Measurements from ENCODE around the gene SP9. TPM values are rescaled to one million over a fixed set of nuclear protein-coding genes. Genes with fewer than 3 reads are reported as not detected.

Gene SP9
- polyA plus RNA-seq (2013, experiment 1 of 2), result 0.11 TPM
- polyA plus RNA-seq (2013, experiment 2 of 2), result 0.10 TPM

GRCh38 chr2:174334781-174335251 lies at the start of gene SP9:
SP9 (plus strand) TSS chr2:174334954; CDS start chr2:174335093, 139 bp downstream.
- peak within 1 kb of the TSS; percentile 74 to 76 for H3K4me3 ChIP-seq (ENCODE audit: low read length in 2 of 2)
- peaks cover 0 to 3% of the 10 kb centered on the region in 2 donors for H3K9me3 ChIP-seq (replicated peaks in 1 of 2; ENCODE audit: control insufficient read depth in 2 of 2, insufficient read depth in 1 of 2, low read depth in 1 of 2, low read length in 2 of 2)
- H3K36me3 ChIP-seq (replicated peaks in 1 of 2; ENCODE audit: control insufficient read depth in 2 of 2, insufficient read depth in 2 of 2, low read length in 2 of 2), result peaks cover 0 to 12% of the 10 kb centered on the region in 2 donors
- H3K79me1 ChIP-seq (ENCODE audit: low read depth, low read length), result no peaks in the 10 kb centered on the region
- H3K23ac ChIP-seq (ENCODE audit: low read depth, low read length, poor library complexity), result peak within 1 kb of the TSS; percentile 80
- peak within 1 kb of the TSS; percentile 39 for H2BK5ac ChIP-seq (ENCODE audit: low read length)
- no peak within 1 kb of the TSS for H2BK120ac ChIP-seq (ENCODE audit: low read depth, low read length)
- H3K9ac ChIP-seq (ENCODE audit: low read depth, low read length, poor library complexity), result no peak within 1 kb of the TSS
- H3K4me1 ChIP-seq (ENCODE audit: control insufficient read depth in 2 of 2, insufficient read depth in 1 of 2, low read depth in 1 of 2, low read length in 2 of 2), result peaks cover 21 to 22% of the 10 kb centered on the region in 2 donors
- peak; percentile 74 for DNase-seq (ENCODE audit: low spot score)
- no peak within 1 kb of the TSS for H3K27ac ChIP-seq (replicated peaks; ENCODE audit: low read length)
- H4K8ac ChIP-seq (ENCODE audit: low read depth, low read length), result no peak within 1 kb of the TSS
- H3K4me2 ChIP-seq (ENCODE audit: insufficient read depth, low read length, poor library complexity, severe bottlenecking), result peak within 1 kb of the TSS; percentile 91
- peak within 1 kb of the TSS; percentile 88 for H2AFZ ChIP-seq (ENCODE audit: low read length)
- no CpG with 5 or more reads among the region's 44 CpGs for WGBS, 2 donors (ENCODE audit: extremely low coverage in 2 of 2, insufficient read length in 2 of 2, insufficient replicate concordance in 1 of 2)
- peak within 1 kb of the TSS; percentile 94 for H3K18ac ChIP-seq (ENCODE audit: low read length)
- no peak within 1 kb of the TSS for H2BK12ac ChIP-seq (ENCODE audit: low read length)
- no peak within 1 kb of the TSS for H2AK5ac ChIP-seq (ENCODE audit: low read depth, low read length)
- peak within 1 kb of the TSS; percentile 7 for H2BK15ac ChIP-seq (ENCODE audit: low read length)
- no peak within 1 kb of the TSS for H3K14ac ChIP-seq (ENCODE audit: low read length)
- peaks cover 31 to 80% (median 64%) of the 10 kb centered on the region in 3 experiments for H3K27me3 ChIP-seq (ENCODE audit: control insufficient read depth in 3 of 3, insufficient read depth in 3 of 3, low read depth in 1 of 3, low read length in 3 of 3)
- H3K4ac ChIP-seq (ENCODE audit: low read length), result no peak within 1 kb of the TSS
- no peak within 1 kb of the TSS for H4K91ac ChIP-seq (ENCODE audit: low read depth, low read length, poor library complexity)

GRCh38 chr2:174286172-174286571 lies 48.6 kb upstream of the SP9 start:
- no peak overlapping the region for H3K18ac ChIP-seq (ENCODE audit: low read length)
- H4K8ac ChIP-seq (ENCODE audit: low read depth, low read length), result no peak overlapping the region
- no peak overlapping the region for H3K9ac ChIP-seq (ENCODE audit: low read depth, low read length, poor library complexity)
- no peak overlapping the region for H2BK12ac ChIP-seq (ENCODE audit: low read length)
- no peak overlapping the region for H2BK5ac ChIP-seq (ENCODE audit: low read length)
- H4K91ac ChIP-seq (ENCODE audit: low read depth, low read length, poor library complexity), result no peak overlapping the region
- H3K23ac ChIP-seq (ENCODE audit: low read depth, low read length, poor library complexity), result no peak overlapping the region
- no peak overlapping the region for H2AK5ac ChIP-seq (ENCODE audit: low read depth, low read length)
- no peak overlapping the region for H3K4me2 ChIP-seq (ENCODE audit: insufficient read depth, low read length, poor library complexity, severe bottlenecking)
- H3K4me1 ChIP-seq (ENCODE audit: control insufficient read depth in 2 of 2, insufficient read depth in 1 of 2, low read depth in 1 of 2, low read length in 2 of 2), result peaks cover 0 to 4% of the 10 kb centered on the region in 2 donors
- no peak overlapping the region for H3K27ac ChIP-seq (replicated peaks; ENCODE audit: low read length)
- no peak for DNase-seq (ENCODE audit: low spot score)
- H3K4me3 ChIP-seq (ENCODE audit: low read length in 2 of 2), result no peak overlapping the region
- no peak overlapping the region for H2BK120ac ChIP-seq (ENCODE audit: low read depth, low read length)
- H3K4ac ChIP-seq (ENCODE audit: low read length), result peak overlapping the region; percentile 89
- no CpG with 5 or more reads among the region's 2 CpGs for WGBS, 2 donors (ENCODE audit: extremely low coverage in 2 of 2, insufficient read length in 2 of 2, insufficient replicate concordance in 1 of 2)
- no peak overlapping the region for H2BK15ac ChIP-seq (ENCODE audit: low read length)
- no peaks in the 10 kb centered on the region for H3K27me3 ChIP-seq (ENCODE audit: control insufficient read depth in 3 of 3, insufficient read depth in 3 of 3, low read depth in 1 of 3, low read length in 3 of 3)
- H3K9me3 ChIP-seq (replicated peaks in 1 of 2; ENCODE audit: control insufficient read depth in 2 of 2, insufficient read depth in 1 of 2, low read depth in 1 of 2, low read length in 2 of 2), result peaks cover 0 to 3% of the 10 kb centered on the region in 2 donors
- no peaks in the 10 kb centered on the region for H3K36me3 ChIP-seq (replicated peaks in 1 of 2; ENCODE audit: control insufficient read depth in 2 of 2, insufficient read depth in 2 of 2, low read length in 2 of 2)
- H3K79me1 ChIP-seq (ENCODE audit: low read depth, low read length), result no peaks in the 10 kb centered on the region
- no peak overlapping the region for H2AFZ ChIP-seq (ENCODE audit: low read length)
- H3K14ac ChIP-seq (ENCODE audit: low read length), result no peak overlapping the region

GRCh38 chr2:174292908-174293307 lies 41.8 kb upstream of the SP9 start:
- H2AFZ ChIP-seq (ENCODE audit: low read length), result no peak overlapping the region
- no peak overlapping the region for H2BK12ac ChIP-seq (ENCODE audit: low read length)
- no peak overlapping the region for H3K4me2 ChIP-seq (ENCODE audit: insufficient read depth, low read length, poor library complexity, severe bottlenecking)
- no peak overlapping the region for H3K23ac ChIP-seq (ENCODE audit: low read depth, low read length, poor library complexity)
- H3K9me3 ChIP-seq (replicated peaks in 1 of 2; ENCODE audit: control insufficient read depth in 2 of 2, insufficient read depth in 1 of 2, low read depth in 1 of 2, low read length in 2 of 2), result peaks cover 0 to 3% of the 10 kb centered on the region in 2 donors
- no peak overlapping the region for H2AK5ac ChIP-seq (ENCODE audit: low read depth, low read length)
- H2BK5ac ChIP-seq (ENCODE audit: low read length), result no peak overlapping the region
- H2BK15ac ChIP-seq (ENCODE audit: low read length), result no peak overlapping the region
- no peak overlapping the region for H3K9ac ChIP-seq (ENCODE audit: low read depth, low read length, poor library complexity)
- H3K14ac ChIP-seq (ENCODE audit: low read length), result no peak overlapping the region
- no peak overlapping the region for H4K91ac ChIP-seq (ENCODE audit: low read depth, low read length, poor library complexity)
- no peak overlapping the region for H3K4me3 ChIP-seq (ENCODE audit: low read length in 2 of 2)
- no peak overlapping the region for H4K8ac ChIP-seq (ENCODE audit: low read depth, low read length)
- no CpG with 5 or more reads among the region's 1 CpG for WGBS, 2 donors (ENCODE audit: extremely low coverage in 2 of 2, insufficient read length in 2 of 2, insufficient replicate concordance in 1 of 2)
- no peaks in the 10 kb centered on the region for H3K27me3 ChIP-seq (ENCODE audit: control insufficient read depth in 3 of 3, insufficient read depth in 3 of 3, low read depth in 1 of 3, low read length in 3 of 3)
- no peak for DNase-seq (ENCODE audit: low spot score)
- no peak overlapping the region for H3K27ac ChIP-seq (replicated peaks; ENCODE audit: low read length)
- H2BK120ac ChIP-seq (ENCODE audit: low read depth, low read length), result no peak overlapping the region
- H3K4ac ChIP-seq (ENCODE audit: low read length), result no peak overlapping the region
- H3K36me3 ChIP-seq (replicated peaks in 1 of 2; ENCODE audit: control insufficient read depth in 2 of 2, insufficient read depth in 2 of 2, low read length in 2 of 2), result no peaks in the 10 kb centered on the region
- H3K79me1 ChIP-seq (ENCODE audit: low read depth, low read length), result no peaks in the 10 kb centered on the region
- no peak overlapping the region for H3K18ac ChIP-seq (ENCODE audit: low read length)
- H3K4me1 ChIP-seq (ENCODE audit: control insufficient read depth in 2 of 2, insufficient read depth in 1 of 2, low read depth in 1 of 2, low read length in 2 of 2), result no peaks in the 10 kb centered on the region

GRCh38 chr2:174300114-174300513 lies 34.6 kb upstream of the SP9 start:
- H2BK120ac ChIP-seq (ENCODE audit: low read depth, low read length), result no peak overlapping the region
- no peak overlapping the region for H3K23ac ChIP-seq (ENCODE audit: low read depth, low read length, poor library complexity)
- H3K27me3 ChIP-seq (ENCODE audit: control insufficient read depth in 3 of 3, insufficient read depth in 3 of 3, low read depth in 1 of 3, low read length in 3 of 3), result peaks cover 0 to 9% (median 0%) of the 10 kb centered on the region in 3 experiments
- H4K8ac ChIP-seq (ENCODE audit: low read depth, low read length), result no peak overlapping the region
- H3K9ac ChIP-seq (ENCODE audit: low read depth, low read length, poor library complexity), result no peak overlapping the region
- H2AFZ ChIP-seq (ENCODE audit: low read length), result no peak overlapping the region
- no CpG with 5 or more reads among the region's 3 CpGs for WGBS, 2 donors (ENCODE audit: extremely low coverage in 2 of 2, insufficient read length in 2 of 2, insufficient replicate concordance in 1 of 2)
- H3K4me2 ChIP-seq (ENCODE audit: insufficient read depth, low read length, poor library complexity, severe bottlenecking), result no peak overlapping the region
- H3K14ac ChIP-seq (ENCODE audit: low read length), result no peak overlapping the region
- H2BK5ac ChIP-seq (ENCODE audit: low read length), result no peak overlapping the region
- no peak overlapping the region for H3K4me3 ChIP-seq (ENCODE audit: low read length in 2 of 2)
- no peak overlapping the region for H3K18ac ChIP-seq (ENCODE audit: low read length)
- no peak overlapping the region for H2AK5ac ChIP-seq (ENCODE audit: low read depth, low read length)
- no peak overlapping the region for H2BK12ac ChIP-seq (ENCODE audit: low read length)
- H4K91ac ChIP-seq (ENCODE audit: low read depth, low read length, poor library complexity), result no peak overlapping the region
- no peak overlapping the region for H3K4ac ChIP-seq (ENCODE audit: low read length)
- H3K79me1 ChIP-seq (ENCODE audit: low read depth, low read length), result no peaks in the 10 kb centered on the region
- no peak for DNase-seq (ENCODE audit: low spot score)
- no peak overlapping the region for H3K27ac ChIP-seq (replicated peaks; ENCODE audit: low read length)
- H2BK15ac ChIP-seq (ENCODE audit: low read length), result no peak overlapping the region
- no peaks in the 10 kb centered on the region for H3K9me3 ChIP-seq (replicated peaks in 1 of 2; ENCODE audit: control insufficient read depth in 2 of 2, insufficient read depth in 1 of 2, low read depth in 1 of 2, low read length in 2 of 2)
- no peaks in the 10 kb centered on the region for H3K4me1 ChIP-seq (ENCODE audit: control insufficient read depth in 2 of 2, insufficient read depth in 1 of 2, low read depth in 1 of 2, low read length in 2 of 2)
- no peaks in the 10 kb centered on the region for H3K36me3 ChIP-seq (replicated peaks in 1 of 2; ENCODE audit: control insufficient read depth in 2 of 2, insufficient read depth in 2 of 2, low read length in 2 of 2)
